A673 (cell line): ENCODE results near the gene TBC1D32. TPM values are rescaled to one million over a fixed set of nuclear protein-coding genes. Genes with fewer than 3 reads are reported as not detected.

ENCODE experiments used
- BruUV-seq: library from RNA; stranded (reverse); fragments of 400-500 nt; replicated peaks from 2 replicates; lab custom pipeline; 2021; lab: Mats Ljungman, UMichigan
- CTCF ChIA-PET: fragments of 300-600 bp; sonication (Branson Sonifier 250); formaldehyde crosslinking; loops from one replicate; lab custom pipeline; 2022; ENCODE audit warnings: antibody characterized with exemption; lab: Charles Lee
- POLR2A ChIA-PET: fragments of 300-600 bp; sonication (Branson Sonifier 250); formaldehyde crosslinking; loops from one replicate; lab custom pipeline; 2022; ENCODE audit warnings: antibody characterized with exemption; ENCODE audit not compliant: low non-redundant PET; lab: Charles Lee
- DNase-seq: peaks from one replicate; pipeline ENCODE4 v3.0.0-alpha.2; 2015; ENCODE audit warnings: low spot score
- H3K27ac ChIP-seq: fragments of 200-600 bp; sonication (generic); 2 replicates; pipeline ENCODE4 v1.5.1; 2016; ENCODE audit warnings: mixed run types, low read depth, mild to moderate bottlenecking, mixed read lengths, antibody characterized with exemption, low read length; ENCODE audit not compliant: poor library complexity, severe bottlenecking
- H3K27me3 ChIP-seq: fragments of 200-600 bp; sonication (generic); replicated peaks from 2 replicates; pipeline ENCODE4 v1.6.1; 2017; ENCODE audit warnings: mixed run types, low read depth, mild to moderate bottlenecking, mixed read lengths, antibody characterized with exemption, low read length; ENCODE audit not compliant: insufficient read depth, poor library complexity
- H3K36me3 ChIP-seq: fragments of 200-600 bp; sonication (generic); 2 replicates; pipeline ENCODE4 v1.6.1; 2016; ENCODE audit warnings: mixed run types, mild to moderate bottlenecking, mixed read lengths, antibody characterized with exemption, low read length; ENCODE audit not compliant: insufficient read depth, poor library complexity, severe bottlenecking
- H3K4me1 ChIP-seq: fragments of 200-600 bp; sonication (generic); 2 replicates; pipeline ENCODE4 v1.6.1; 2017; ENCODE audit warnings: mixed run types, mild to moderate bottlenecking, mixed read lengths, antibody characterized with exemption, low read length; ENCODE audit not compliant: insufficient read depth, poor library complexity, severe bottlenecking
- H3K4me3 ChIP-seq: fragments of 200-600 bp; sonication (generic); 2 replicates; pipeline ENCODE4 v1.5.1; 2016; ENCODE audit warnings: low read depth, mixed run types, mild to moderate bottlenecking, mixed read lengths, low read length; ENCODE audit not compliant: poor library complexity, severe bottlenecking
- H3K9me3 ChIP-seq: fragments of 200-600 bp; sonication (generic); 2 replicates; pipeline ENCODE4 v1.6.1; 2016; ENCODE audit warnings: mixed run types, low read depth, mild to moderate bottlenecking, mixed read lengths, antibody characterized with exemption, low read length; ENCODE audit not compliant: poor library complexity, severe bottlenecking
- CTCF ChIP-seq: fragments of 300-800, 200-600 bp; sonication (generic); conservative IDR thresholded peaks from 2 replicates; pipeline ENCODE4 v1.5.1; 2017; ENCODE audit warnings: low read depth, mild to moderate bottlenecking, antibody characterized with exemption, low read length, moderate library complexity, mixed read lengths
- EZH2 ChIP-seq: fragments of 200-600 bp; sonication (generic); IDR thresholded peaks from 2 replicates; pipeline ENCODE4 v1.6.1; 2017; ENCODE audit warnings: borderline replicate concordance, low read depth, mild to moderate bottlenecking, mixed read lengths, antibody characterized with exemption, low read length; ENCODE audit not compliant: poor library complexity, severe bottlenecking
- intact Hi-C: fragments of 100-400 bp; cut with micrococcal nuclease; formaldehyde crosslinking; loops from one replicate; pipeline ENCODE4 v1.10.0; 2022; ENCODE audit not compliant: unreplicated experiment
- total RNA-seq: library from RNA; stranded (reverse); gene quantifications from 2 replicates; pipeline ENCODE4 v1.2.3, GENCODE V29; 2021

The TBC1D32 gene
- total RNA-seq, 1 experiment from 2014 or later = 10.4 TPM

DNA sequence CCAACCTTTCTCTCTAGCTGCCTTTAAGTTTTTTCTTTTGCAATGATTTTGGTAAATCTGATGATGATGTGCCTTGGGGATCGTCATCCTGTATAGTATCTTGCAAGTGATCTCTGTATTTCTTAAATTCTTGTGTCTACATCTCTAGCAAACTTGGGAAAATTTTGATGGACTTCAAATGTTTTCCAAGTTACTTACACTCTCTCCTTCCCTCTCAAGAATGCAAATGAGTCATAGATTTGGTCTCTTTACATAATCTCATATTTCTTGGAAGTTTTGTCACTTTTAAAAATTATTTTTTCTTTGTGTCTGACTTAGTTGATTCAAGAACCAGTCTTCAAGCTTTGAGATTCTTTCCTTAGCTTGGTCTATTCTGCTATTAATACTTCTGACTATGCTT lies 176.4 kb downstream of the TBC1D32 start:
- Histone ChIP-seq H3K27me3 (no peaks in the 10 kb centered on the region), H3K36me3 (no peaks in the 10 kb centered on the region), H3K27ac (no peak overlapping the region), H3K4me1 (no peaks in the 10 kb centered on the region), H3K9me3 (no peaks in the 10 kb centered on the region), H3K4me3 (no peak overlapping the region)
- no TSS peak for BruUV-seq
- CTCF ChIA-PET = no interaction called here
- POLR2A ChIA-PET = no interaction called here
- DNase-seq = no peak
- intact Hi-C loops = no loop called here
- TF ChIP-seq EZH2 = no peak
- TF ChIP-seq CTCF = no peak

DNA sequence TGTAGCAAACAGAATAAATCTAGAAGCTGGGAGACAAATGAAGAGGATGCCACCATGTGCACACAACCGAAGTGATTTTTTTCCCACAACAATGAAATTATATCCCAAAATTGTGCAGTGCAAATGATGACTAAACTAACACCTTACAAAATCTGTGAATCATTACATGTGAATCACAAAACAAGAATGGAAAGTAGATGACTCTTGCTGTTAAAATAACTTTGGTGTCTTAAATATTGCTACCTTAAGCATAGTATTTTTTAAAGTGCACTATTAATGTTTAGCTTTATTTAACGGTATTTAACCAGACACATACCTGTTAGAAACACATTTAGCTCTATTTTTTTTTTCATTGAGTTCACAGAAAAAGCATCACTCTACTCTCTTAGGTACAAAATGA lies 190.8 kb downstream of the TBC1D32 start:
- Histone ChIP-seq H3K4me3 (no peak overlapping the region), H3K36me3 (no peaks in the 10 kb centered on the region), H3K27me3 (no peaks in the 10 kb centered on the region), H3K9me3 (no peaks in the 10 kb centered on the region), H3K27ac (no peak overlapping the region), H3K4me1 (no peaks in the 10 kb centered on the region)
- ChIA-PET CTCF (no interaction called here), POLR2A (no interaction called here)
- no peak for TF ChIP-seq EZH2
- no peak for TF ChIP-seq CTCF
- intact Hi-C loops = no loop called here
- BruUV-seq = no TSS peak
- DNase-seq = no peak

GRCh38 chr6:121142093-121142492 lies 192.2 kb downstream of the TBC1D32 start:
- ChIA-PET POLR2A (no interaction called here), CTCF (no interaction called here)
- intact Hi-C loops = no loop called here
- no peaks in the 10 kb centered on the region for H3K9me3 ChIP-seq
- no peak overlapping the region for H3K4me3 ChIP-seq
- TF ChIP-seq EZH2 = no peak
- TF ChIP-seq CTCF = no peak
- no peaks in the 10 kb centered on the region for H3K4me1 ChIP-seq
- no peak for DNase-seq
- H3K36me3 ChIP-seq = no peaks in the 10 kb centered on the region
- H3K27me3 ChIP-seq = no peaks in the 10 kb centered on the region
- BruUV-seq = no TSS peak
- H3K27ac ChIP-seq = no peak overlapping the region
